Psoas muscle (tissue), 8 donors: ENCODE results near the gene PSTK. TPM values are rescaled to one million over a fixed set of nuclear protein-coding genes. Genes with fewer than 3 reads are reported as not detected.

Source experiments
- ATAC-seq, 4 donors: fragments of 200-7000 bp; cut with Tn5 transposase; one replicate each; pipeline ENCODE4 v1.9.1; 2020; ENCODE audit warnings: moderate library complexity in 3 of 4, mild to moderate bottlenecking in 2 of 4
- DNase-seq, 2 donors: peaks; one replicate each; pipeline ENCODE4 v3.0.0-alpha.2; 2020
- H3K27ac ChIP-seq: fragments of 200-600 bp; one replicate; pipeline ENCODE4 v1.8.0; 2022
- H3K27me3 ChIP-seq, 3 donors: fragments of 200-600 bp in 1 of 3; one replicate each; pipeline versions ENCODE4 v1.6.1 to v1.8.0; 2013 to 2022; ENCODE audit warnings: low read length in 2 of 3, mild to moderate bottlenecking in 2 of 3, moderate library complexity in 1 of 3; ENCODE audit not compliant: insufficient read depth in 3 of 3
- H3K36me3 ChIP-seq, 2 donors: fragments of 200-600 bp in 1 of 2; one replicate each; pipeline versions ENCODE4 v1.6.1 to v1.8.0; 2013 to 2022; ENCODE audit warnings: low read depth in 1 of 2, mild to moderate bottlenecking in 1 of 2, moderate library complexity in 1 of 2; ENCODE audit not compliant: insufficient read depth in 1 of 2
- H3K4me1 ChIP-seq: fragments of 200-600 bp; one replicate; pipeline ENCODE4 v1.8.0; 2022
- H3K4me3 ChIP-seq: fragments of 200-600 bp; one replicate; pipeline ENCODE4 v1.8.0; 2022; ENCODE audit warnings: mild to moderate bottlenecking
- H3K9me3 ChIP-seq: fragments of 200-600 bp; one replicate; pipeline ENCODE4 v1.8.0; 2022
- CTCF ChIP-seq: fragments of 200-600 bp; IDR thresholded peaks from one replicate; pipeline ENCODE4 v1.8.0; 2022; ENCODE audit warnings: antibody characterized with exemption
- WGBS, 3 donors: extraction: QIAGEN DNeasy Blood & Tissue Kit; methylation state at CpG; one replicate each; pipeline versions ENCODE4 v1.1.6 to v1.1.7; 2013; 5-methylcytosine and 5-hydroxymethylcytosine counted together
- intact Hi-C, 2 donors: fragments of 100-400 bp; cut with DNase I; formaldehyde crosslinking; loops; one replicate each; pipeline versions ENCODE4 v1.11.0 to v1.14.2; 2022
- polyA plus RNA-seq, 3 donors: library from polyadenylated mRNA; stranded (reverse); fragments of 200-250 nt; gene quantifications; one replicate each; pipeline ENCODE4 v1.2.3, GENCODE V29; 2013
- total RNA-seq, 4 donors: library from RNA; stranded (reverse); fragmentation: NEBNext Ultra II Directional in 2 of 4; extraction: Animal tissue kit (Norgen Biotek cat#: 25700) in 2 of 4; gene quantifications; one replicate each; pipeline versions ENCODE4 v1.2.1 to v1.2.4, GENCODE V29; 2021 to 2023
- donor health status: healthy with polysubstance abuse.
- donor health status: DM: no; HTN: no; CAD: no; lungs with moderate emphysema.
- donor health status: Bipolar disorder and iron deficiency.
- donor health status: healthy.
- donor health status: DM: yes; HTN: yes; CAD: no.
- donor health status: DM: no; HTN: no; CAD: no.
- donor health status: DM: no; HTN: no; CAD: no.
- donor health status: DM: yes; HTN: yes; CAD: no.

PSTK gene
- total and polyA plus RNA-seq, 7 donors = 3.3 to 8.3 (median 5.2) TPM

GRCh38 chr10:122939856-122940543, 40.2 kb upstream of the PSTK start:
- Histone ChIP-seq H3K4me3 (no peak overlapping the region), H3K27me3 (no peaks in the 10 kb centered on the region), H3K4me1 (no peaks in the 10 kb centered on the region), H3K36me3 (peaks cover 0 to 47% of the 10 kb centered on the region in 2 donors), H3K9me3 (no peaks in the 10 kb centered on the region), H3K27ac (no peak overlapping the region)
- no peak for TF ChIP-seq CTCF
- 69 to 82% (median 81%) methylated on average over 1 of the region's 1 CpG for WGBS, 3 donors
- ATAC-seq (no peak), DNase-seq (no peak)
- intact Hi-C loops = no loop called here

GRCh38 chr10:122949296-122949695, 30.9 kb upstream of the PSTK start:
- Histone ChIP-seq H3K36me3 (peaks cover 0 to 58% of the 10 kb centered on the region in 2 donors), H3K4me3 (no peak overlapping the region), H3K9me3 (no peaks in the 10 kb centered on the region), H3K27me3 (no peaks in the 10 kb centered on the region), H3K4me1 (no peaks in the 10 kb centered on the region), H3K27ac (no peak overlapping the region)
- ATAC-seq = no peak
- no peak for DNase-seq
- WGBS, 3 donors = 96 to 97% (median 97%) methylated on average over 3 of the region's 3 CpGs
- intact Hi-C loops = no loop called here
- TF ChIP-seq CTCF = no peak

GRCh38 chr10:122953902-122954730, 26.1 kb upstream of the PSTK start, which contains the start of gene C10orf88:
TSS of gene C10orf88 (minus strand) at chr10:122954227. CDS start at chr10:122954178, 49 bp downstream.
- peak within 1 kb of the TSS; percentile 84 for H3K27ac ChIP-seq
- WGBS, 3 donors = 3 to 4% (median 4%) methylated on average over 65 to 77 of the region's 77 CpGs
- intact Hi-C loops = loop anchor here in 1 of 2 donors (2.0 to 10.0 kb wide), 2 partner anchors 55 to 201 kb away; partner anchors contain the start of genes ACADSB, BUB3 and IKZF5

GRCh38 chr10:122954731-122955050, 25.5 kb upstream of the PSTK start:
- Histone ChIP-seq H3K27ac (peak overlapping the region; percentile 84), H3K36me3 (peaks cover 0 to 12% of the 10 kb centered on the region in 2 donors), H3K9me3 (no peaks in the 10 kb centered on the region), H3K27me3 (no peaks in the 10 kb centered on the region), H3K4me3 (peak overlapping the region; percentile 87), H3K4me1 (peaks cover 2% of the 10 kb centered on the region)
- TF ChIP-seq CTCF = no peak
- 69 to 70% (median 70%) methylated on average over 13 of the region's 13 CpGs for WGBS, 3 donors
- DNase-seq = peak in 1 of 2 donors; percentile 51
- ATAC-seq = no peak
- intact Hi-C loops = loop anchor here in 1 of 2 donors (10.0 kb wide), 1 partner anchor 200 kb away; the partner anchor contains the start of gene BUB3

More at GRCh38 chr10:122953902-122954730, 26.1 kb upstream of the PSTK start, which contains the start of gene C10orf88:
- peak; percentile 98 to 100 (median 100) for ATAC-seq
- no peak for TF ChIP-seq CTCF
- peaks cover 2% of the 10 kb centered on the region for H3K4me1 ChIP-seq
- peaks cover 0 to 15% of the 10 kb centered on the region in 2 donors for H3K36me3 ChIP-seq
- DNase-seq = peak; percentile 98 to 99
- no peaks in the 10 kb centered on the region for H3K27me3 ChIP-seq
- H3K4me3 ChIP-seq = peak within 1 kb of the TSS; percentile 87
- H3K9me3 ChIP-seq = no peaks in the 10 kb centered on the region
